Adrenal gland (tissue), 5 donors: ENCODE data around the gene CTSL.

Experiments
- CTCF ChIP-seq, 6 experiments: fragments of 450-650 bp in 4 of 6; fragments of 200-600 bp in 2 of 6; sonication (generic) in 1 of 6; IDR thresholded peaks; 1 replicate in 5 of 6; 2 replicates in 1 of 6; pipeline versions ENCODE4 v1.5.1 to v1.8.0; 2016 to 2021; ENCODE audit warnings: antibody characterized with exemption in 6 of 6, mild to moderate bottlenecking in 2 of 6, moderate library complexity in 1 of 6
- POLR2A ChIP-seq, 2 donors: fragments of 450-650 bp; IDR thresholded peaks; one replicate each; pipeline ENCODE4 v1.6.1; 2017; ENCODE audit warnings: antibody characterized with exemption in 2 of 2, mild to moderate bottlenecking in 2 of 2, moderate library complexity in 1 of 2
- donor health status: DM: no; HTN: no; CAD: no.

- TF ChIP-seq POLR2A (IDR thresholded peaks at IDR 0.05), result no peak
- no peak for TF ChIP-seq CTCF (IDR thresholded peaks at IDR 0.05)
Observed at GRCh38 chr9:87695523-87695922, 30.4 kb upstream of the CTSL start.
